Measurements from ENCODE around the gene TRAM2. TPM values are rescaled to one million over a fixed set of nuclear protein-coding genes. Genes with fewer than 3 reads are reported as not detected.
A peak's percentile ranks its signal among the peaks of the same experiment; 100 is the strongest.

TRAM2 gene
- total RNA-seq, 1 experiment from 2014 or later, result 17.7 TPM

DNA sequence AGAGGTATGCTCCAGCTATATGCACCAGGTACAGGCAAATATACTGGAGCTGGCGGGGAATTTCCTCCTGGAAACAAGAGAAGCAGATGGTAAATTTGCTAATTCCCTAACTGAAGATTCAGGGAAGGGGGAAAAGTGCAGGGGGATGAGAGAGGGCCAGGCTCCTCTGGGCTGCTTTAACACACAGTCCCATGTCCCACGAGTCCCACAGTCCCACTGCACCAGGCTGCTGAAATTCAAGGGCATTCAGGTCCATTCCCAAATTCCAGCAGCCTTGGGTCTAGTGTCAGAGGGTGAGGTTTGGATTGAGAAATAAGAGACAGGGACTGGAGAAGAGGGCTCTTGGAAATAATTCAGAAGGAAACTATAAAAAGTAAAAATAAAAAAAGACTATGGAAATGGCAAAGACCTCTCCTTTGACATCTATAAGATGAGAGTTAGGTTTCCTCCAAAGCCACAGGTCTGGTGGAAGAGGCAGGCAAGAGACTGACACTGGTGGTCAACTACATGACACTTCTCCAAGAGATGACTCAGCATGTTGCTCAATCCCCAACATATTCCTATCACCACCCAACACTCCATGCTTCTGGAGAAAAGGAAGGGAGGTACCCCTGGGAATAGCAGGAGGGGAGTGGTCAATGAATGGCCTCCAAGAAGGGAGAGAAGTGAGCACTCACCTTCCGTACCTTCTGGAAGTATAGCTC is 69.2 kb downstream of the TRAM2 start:
- Histone ChIP-seq H3F3A (ENCODE audit: low read length, unreplicated experiment) (no peaks in the 10 kb centered on the region), H3K4me3 (ENCODE audit: low read length) (no peak overlapping the region), H3K9me2 (replicated peaks; ENCODE audit: low read length) (no peaks in the 10 kb centered on the region), H3K27ac (ENCODE audit: low read length) (no peak overlapping the region), H3K4me2 (ENCODE audit: low read length) (no peak overlapping the region), H3K9me3 (ENCODE audit: low read length) (no peaks in the 10 kb centered on the region), H3K36me3 (ENCODE audit: low read depth, low read length) (peaks cover 15% of the 10 kb centered on the region), H3K27me3 (ENCODE audit: low read length) (no peaks in the 10 kb centered on the region), H3K4me1 (ENCODE audit: insufficient read depth, low read length) (peaks cover 43% of the 10 kb centered on the region), H4K20me1 (ENCODE audit: low read length) (no peaks in the 10 kb centered on the region), H2AFZ (ENCODE audit: low read length) (no peak overlapping the region), H3K9ac (ENCODE audit: low read length) (no peak overlapping the region), H3K79me2 (ENCODE audit: low read length) (no peaks in the 10 kb centered on the region)
- DNase-seq (peak; percentile 35), ATAC-seq (no peak)
- no TSS peak for BruUV-seq (replicated peaks)
- ChIA-PET CTCF (no interaction called here), POLR2A (ENCODE audit: unreplicated experiment) (no interaction called here)
- intact Hi-C loops (cut with micrococcal nuclease), result no loop called here
- no peak for TF ChIP-seq EZH2 (IDR thresholded peaks at IDR 0.05; ENCODE audit: low read length, unreplicated experiment)
- TF ChIP-seq CTCF (conservative IDR thresholded peaks at IDR 0.05; ENCODE audit: low read depth, low read length), result no peak
- TF ChIP-seq EZH2phosphoT487 (IDR thresholded peaks at IDR 0.05; ENCODE audit: borderline replicate concordance, low read length), result no peak

- Histone ChIP-seq H3K27ac (ENCODE audit: low read length) (no peak overlapping the region), H4K20me1 (ENCODE audit: low read length) (no peaks in the 10 kb centered on the region), H3K36me3 (ENCODE audit: low read depth, low read length) (peaks cover 25% of the 10 kb centered on the region), H3F3A (ENCODE audit: low read length, unreplicated experiment) (no peaks in the 10 kb centered on the region), H3K9me2 (replicated peaks; ENCODE audit: low read length) (no peaks in the 10 kb centered on the region), H3K9ac (ENCODE audit: low read length) (no peak overlapping the region), H3K4me3 (ENCODE audit: low read length) (no peak overlapping the region), H2AFZ (ENCODE audit: low read length) (no peak overlapping the region), H3K4me2 (ENCODE audit: low read length) (no peak overlapping the region), H3K4me1 (ENCODE audit: insufficient read depth, low read length) (peaks cover 37% of the 10 kb centered on the region), H3K27me3 (ENCODE audit: low read length) (no peaks in the 10 kb centered on the region), H3K79me2 (ENCODE audit: low read length) (no peaks in the 10 kb centered on the region), H3K9me3 (ENCODE audit: low read length) (no peaks in the 10 kb centered on the region)
- CTCF ChIA-PET, result interaction anchor here (0.6 kb wide), 1 partner anchor 45 kb away, joined by 3 read pairs; no protein-coding TSS in a partner anchor
- no peak for TF ChIP-seq EZH2 (IDR thresholded peaks at IDR 0.05; ENCODE audit: low read length, unreplicated experiment)
- no peak for TF ChIP-seq EZH2phosphoT487 (IDR thresholded peaks at IDR 0.05; ENCODE audit: borderline replicate concordance, low read length)
- no peak for TF ChIP-seq CTCF (conservative IDR thresholded peaks at IDR 0.05; ENCODE audit: low read depth, low read length)
- no peak for ATAC-seq
- intact Hi-C loops (cut with micrococcal nuclease), result no loop called here
- POLR2A ChIA-PET (ENCODE audit: unreplicated experiment), result no interaction called here
- BruUV-seq (replicated peaks), result no TSS peak
- DNase-seq, result no peak
Observed at GRCh38 chr6:52506476-52506875, 70.4 kb downstream of the TRAM2 start.

DNA sequence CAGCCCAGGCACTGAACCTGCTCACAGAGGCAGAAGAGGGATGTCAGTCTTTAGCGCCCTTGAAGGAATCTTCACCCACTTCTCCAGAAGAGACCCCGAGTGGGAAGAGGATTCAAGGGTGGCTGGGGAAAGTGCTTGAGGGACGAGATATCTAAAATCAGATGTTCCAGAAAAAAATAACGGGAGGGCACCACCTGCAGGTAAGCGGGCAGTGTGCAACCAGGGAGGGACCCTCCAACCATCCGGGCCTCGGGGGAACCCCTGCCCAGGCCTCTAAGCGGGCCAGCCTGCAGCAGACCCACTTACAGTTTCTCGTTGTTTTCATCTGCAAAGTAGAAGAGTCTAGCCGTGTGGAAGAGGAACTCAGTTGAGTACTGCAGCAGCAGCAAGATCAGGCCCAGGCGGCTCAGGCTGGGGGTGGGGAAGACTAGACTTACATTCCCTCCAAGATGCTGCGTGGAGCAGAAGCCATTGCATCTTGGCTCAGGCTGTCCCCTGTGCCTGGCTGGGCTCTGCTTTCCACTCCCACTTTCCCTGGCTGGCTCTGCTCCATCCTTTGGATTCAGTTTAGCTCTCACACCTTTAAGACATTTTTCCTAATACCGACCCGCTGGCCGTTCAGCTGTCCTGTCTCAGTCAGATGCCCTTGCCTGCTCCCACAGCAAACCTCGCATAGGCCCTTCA is 71.0 kb downstream of the TRAM2 start:
- ATAC-seq, result no peak

More for the DNA sequence above, 71.0 kb downstream of the TRAM2 start:
- TF ChIP-seq CTCF (conservative IDR thresholded peaks at IDR 0.05; ENCODE audit: low read depth, low read length) (peak; percentile 27; the same call in 1 of the 2 replicates), EZH2phosphoT487 (IDR thresholded peaks at IDR 0.05; ENCODE audit: borderline replicate concordance, low read length) (no peak)
- H4K20me1 ChIP-seq (ENCODE audit: low read length), result no peaks in the 10 kb centered on the region
- H3K36me3 ChIP-seq (ENCODE audit: low read depth, low read length), result peaks cover 25% of the 10 kb centered on the region
- H3K27ac ChIP-seq (ENCODE audit: low read length), result no peak overlapping the region
- no peaks in the 10 kb centered on the region for H3K9me2 ChIP-seq (replicated peaks; ENCODE audit: low read length)
- ChIA-PET POLR2A (ENCODE audit: unreplicated experiment) (no interaction called here), CTCF (interaction anchor here (0.6 kb wide), 1 partner anchor 45 kb away, joined by 3 read pairs; no protein-coding TSS in a partner anchor)
- no peak overlapping the region for H2AFZ ChIP-seq (ENCODE audit: low read length)
- no peaks in the 10 kb centered on the region for H3K27me3 ChIP-seq (ENCODE audit: low read length)
- H3F3A ChIP-seq (ENCODE audit: low read length, unreplicated experiment), result no peaks in the 10 kb centered on the region
- no peaks in the 10 kb centered on the region for H3K79me2 ChIP-seq (ENCODE audit: low read length)
- no peak overlapping the region for H3K4me3 ChIP-seq (ENCODE audit: low read length)
- no peak overlapping the region for H3K4me2 ChIP-seq (ENCODE audit: low read length)
- no TSS peak for BruUV-seq (replicated peaks)
- no peak for DNase-seq
- peaks cover 34% of the 10 kb centered on the region for H3K4me1 ChIP-seq (ENCODE audit: insufficient read depth, low read length)
- intact Hi-C loops (cut with micrococcal nuclease), result loop anchor here (2.0 kb wide), 2 partner anchors 71 to 159 kb away; partner anchors contain the start of gene TRAM2
- no peaks in the 10 kb centered on the region for H3K9me3 ChIP-seq (ENCODE audit: low read length)
- H3K9ac ChIP-seq (ENCODE audit: low read length), result no peak overlapping the region

Measured in PC-3 (cell line).